ENCODE measurements around the gene ADGRB3.

- TF ChIP-seq POLR2A (IDR thresholded peaks at IDR 0.05; ENCODE audit: low read depth, low read length) (no peak), CHD1 (IDR thresholded peaks at IDR 0.05; ENCODE audit: low read depth, low read length) (no peak), POU2F2 (IDR thresholded peaks at IDR 0.05; ENCODE audit: borderline replicate concordance, low read depth, low read length) (no peak), CTCF (IDR thresholded peaks at IDR 0.05 in 2 of 3, conservative IDR thresholded peaks at IDR 0.05 in 1 of 3; ENCODE audit: control insufficient read depth in 2 of 3, extremely low read depth in 1 of 3, insufficient read depth in 1 of 3, low read depth in 3 of 3, low read length in 3 of 3) (no peak), BHLHE40 (IDR thresholded peaks at IDR 0.05; ENCODE audit: borderline replicate concordance in 1 of 2, low read depth in 2 of 2, low read length in 1 of 2) (no peak), TAF1 (IDR thresholded peaks at IDR 0.05; ENCODE audit: borderline replicate concordance, low read depth, low read length) (no peak), RBBP5 (conservative IDR thresholded peaks at IDR 0.05) (no peak), EZH2 (IDR thresholded peaks at IDR 0.05; ENCODE audit: borderline replicate concordance, control insufficient read depth, low read depth, low read length) (no peak), ESRRA (IDR thresholded peaks at IDR 0.05; ENCODE audit: low read length) (no peak), MAX (IDR thresholded peaks at IDR 0.05; ENCODE audit: low read depth, low read length) (no peak), NBN (IDR thresholded peaks at IDR 0.05) (no peak)
Measured at GRCh38 chr6:69138148-69138547, 503.1 kb downstream of the ADGRB3 start.
